ENCODE results near the gene BICC1. TPM values are rescaled to one million over a fixed set of nuclear protein-coding genes. Genes with fewer than 3 reads are reported as not detected.

BICC1 gene
- total RNA-seq, 1 experiment from 2014 or later, result 0.67 TPM

DNA sequence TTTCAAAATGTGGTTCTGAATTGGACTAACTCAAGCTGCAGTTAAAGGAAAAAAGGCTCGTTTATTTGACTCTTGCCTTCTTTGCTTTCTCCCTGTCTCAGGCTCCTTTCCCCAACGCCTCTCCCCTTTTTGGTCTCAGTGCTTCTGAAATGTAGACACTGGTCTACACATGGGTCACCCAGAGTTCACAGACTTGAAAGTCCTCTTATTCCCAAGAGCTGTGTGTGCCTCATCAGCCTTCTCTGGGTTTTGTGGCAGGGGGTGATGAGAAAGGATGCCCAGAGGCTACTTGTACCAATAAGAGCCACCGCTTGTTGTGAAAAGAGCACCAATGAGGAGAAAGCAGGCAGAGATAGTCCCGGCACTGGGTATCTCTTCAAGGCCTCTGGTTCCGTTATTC, 125.7 kb downstream of the BICC1 start:
- intact Hi-C loops (cut with micrococcal nuclease; ENCODE audit: unreplicated experiment), result no loop called here
- CTCF ChIA-PET, result no interaction called here
- DNase-seq (ENCODE audit: low read depth, low spot score) (no peak), ATAC-seq (no peak)
- H3K4me3 ChIP-seq (ENCODE audit: low read depth in 2 of 2, low read length in 2 of 2), result no peak overlapping the region
- no peaks in the 10 kb centered on the region for H3K4me1 ChIP-seq (ENCODE audit: control insufficient read depth, insufficient read depth, low read length)
- POLR2A ChIA-PET, result no interaction called here
- in situ Hi-C loops (cut with HindIII; ENCODE audit: low pct_unique_long_range_greater_than_20kb, low sequenced_read_pairs), result no loop called here
- no peak overlapping the region for H3K27ac ChIP-seq (ENCODE audit: low read length)
- no peaks in the 10 kb centered on the region for H3K36me3 ChIP-seq (ENCODE audit: control insufficient read depth, insufficient read depth, low read length)
- BruUV-seq (replicated peaks), result no TSS peak
- H3K27me3 ChIP-seq (ENCODE audit: control insufficient read depth, insufficient read depth, low read length), result no peaks in the 10 kb centered on the region
- no peak for TF ChIP-seq TCF7L2 (IDR thresholded peaks at IDR 0.05; ENCODE audit: low read depth, low read length)
- TF ChIP-seq, protein P1, sequence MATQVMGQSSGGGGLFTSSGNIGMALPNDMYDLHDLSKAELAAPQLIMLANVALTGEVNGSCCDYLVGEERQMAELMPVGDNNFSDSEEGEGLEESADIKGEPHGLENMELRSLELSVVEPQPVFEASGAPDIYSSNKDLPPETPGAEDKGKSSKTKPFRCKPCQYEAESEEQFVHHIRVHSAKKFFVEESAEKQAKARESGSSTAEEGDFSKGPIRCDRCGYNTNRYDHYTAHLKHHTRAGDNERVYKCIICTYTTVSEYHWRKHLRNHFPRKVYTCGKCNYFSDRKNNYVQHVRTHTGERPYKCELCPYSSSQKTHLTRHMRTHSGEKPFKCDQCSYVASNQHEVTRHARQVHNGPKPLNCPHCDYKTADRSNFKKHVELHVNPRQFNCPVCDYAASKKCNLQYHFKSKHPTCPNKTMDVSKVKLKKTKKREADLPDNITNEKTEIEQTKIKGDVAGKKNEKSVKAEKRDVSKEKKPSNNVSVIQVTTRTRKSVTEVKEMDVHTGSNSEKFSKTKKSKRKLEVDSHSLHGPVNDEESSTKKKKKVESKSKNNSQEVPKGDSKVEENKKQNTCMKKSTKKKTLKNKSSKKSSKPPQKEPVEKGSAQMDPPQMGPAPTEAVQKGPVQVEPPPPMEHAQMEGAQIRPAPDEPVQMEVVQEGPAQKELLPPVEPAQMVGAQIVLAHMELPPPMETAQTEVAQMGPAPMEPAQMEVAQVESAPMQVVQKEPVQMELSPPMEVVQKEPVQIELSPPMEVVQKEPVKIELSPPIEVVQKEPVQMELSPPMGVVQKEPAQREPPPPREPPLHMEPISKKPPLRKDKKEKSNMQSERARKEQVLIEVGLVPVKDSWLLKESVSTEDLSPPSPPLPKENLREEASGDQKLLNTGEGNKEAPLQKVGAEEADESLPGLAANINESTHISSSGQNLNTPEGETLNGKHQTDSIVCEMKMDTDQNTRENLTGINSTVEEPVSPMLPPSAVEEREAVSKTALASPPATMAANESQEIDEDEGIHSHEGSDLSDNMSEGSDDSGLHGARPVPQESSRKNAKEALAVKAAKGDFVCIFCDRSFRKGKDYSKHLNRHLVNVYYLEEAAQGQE (IDR thresholded peaks at IDR 0.05; ENCODE audit: insufficient read depth in 1 of 2, low read depth in 2 of 2, low read length in 1 of 2), result no peak
- TF ChIP-seq, protein P2, sequence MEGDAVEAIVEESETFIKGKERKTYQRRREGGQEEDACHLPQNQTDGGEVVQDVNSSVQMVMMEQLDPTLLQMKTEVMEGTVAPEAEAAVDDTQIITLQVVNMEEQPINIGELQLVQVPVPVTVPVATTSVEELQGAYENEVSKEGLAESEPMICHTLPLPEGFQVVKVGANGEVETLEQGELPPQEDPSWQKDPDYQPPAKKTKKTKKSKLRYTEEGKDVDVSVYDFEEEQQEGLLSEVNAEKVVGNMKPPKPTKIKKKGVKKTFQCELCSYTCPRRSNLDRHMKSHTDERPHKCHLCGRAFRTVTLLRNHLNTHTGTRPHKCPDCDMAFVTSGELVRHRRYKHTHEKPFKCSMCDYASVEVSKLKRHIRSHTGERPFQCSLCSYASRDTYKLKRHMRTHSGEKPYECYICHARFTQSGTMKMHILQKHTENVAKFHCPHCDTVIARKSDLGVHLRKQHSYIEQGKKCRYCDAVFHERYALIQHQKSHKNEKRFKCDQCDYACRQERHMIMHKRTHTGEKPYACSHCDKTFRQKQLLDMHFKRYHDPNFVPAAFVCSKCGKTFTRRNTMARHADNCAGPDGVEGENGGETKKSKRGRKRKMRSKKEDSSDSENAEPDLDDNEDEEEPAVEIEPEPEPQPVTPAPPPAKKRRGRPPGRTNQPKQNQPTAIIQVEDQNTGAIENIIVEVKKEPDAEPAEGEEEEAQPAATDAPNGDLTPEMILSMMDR (IDR thresholded peaks at IDR 0.05), result no peak
- TF ChIP-seq POLR2AphosphoS5 (IDR thresholded peaks at IDR 0.05; ENCODE audit: low read depth, low read length), result no peak
- no peak for TF ChIP-seq SIN3A (IDR thresholded peaks at IDR 0.05; ENCODE audit: borderline replicate concordance, insufficient read depth, low read depth, low read length)
- H3K9me3 ChIP-seq (ENCODE audit: control insufficient read depth, insufficient read depth, low read depth, low read length), result no peaks in the 10 kb centered on the region

DNA sequence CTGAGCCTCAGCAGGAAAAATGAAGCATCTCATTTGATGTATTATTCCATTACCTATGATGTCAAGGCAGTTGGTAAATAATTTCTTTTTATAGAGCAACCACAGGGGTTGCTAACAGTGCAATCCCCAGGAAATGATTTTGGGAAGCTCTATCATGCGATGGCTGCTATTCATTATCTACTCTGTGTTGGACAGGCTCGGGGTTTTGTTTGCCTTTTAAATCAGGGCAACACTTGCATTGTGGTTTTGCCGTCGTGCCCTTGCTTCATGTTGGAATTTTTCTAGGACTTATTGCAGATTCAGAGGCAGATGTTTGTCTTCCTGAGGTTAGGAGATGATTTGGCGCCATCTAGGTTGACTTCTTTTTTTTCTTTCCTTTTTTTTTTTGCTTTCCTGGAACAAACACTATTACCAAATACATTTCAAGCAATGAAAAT, 128.4 kb downstream of the BICC1 start:
- ATAC-seq, result no peak
- no peaks in the 10 kb centered on the region for H3K4me1 ChIP-seq (ENCODE audit: control insufficient read depth, insufficient read depth, low read length)
- BruUV-seq (replicated peaks), result no TSS peak
- H3K9me3 ChIP-seq (ENCODE audit: control insufficient read depth, insufficient read depth, low read depth, low read length), result no peaks in the 10 kb centered on the region
- intact Hi-C loops (cut with micrococcal nuclease; ENCODE audit: unreplicated experiment) (loop anchor here (5.0 kb wide), 1 partner anchor 109 kb away; no protein-coding TSS in a partner anchor), in situ Hi-C loops (cut with HindIII; ENCODE audit: low pct_unique_long_range_greater_than_20kb, low sequenced_read_pairs) (no loop called here)
- no peak overlapping the region for H3K4me3 ChIP-seq (ENCODE audit: low read depth in 2 of 2, low read length in 2 of 2)
- ChIA-PET CTCF (interaction anchor here (0.6 to 1.6 kb wide), 3 partner anchors 110 to 206 kb away, joined by 3 to 7 read pairs (median 3); no protein-coding TSS in a partner anchor), POLR2A (no interaction called here)
- no peak for DNase-seq (ENCODE audit: low read depth, low spot score)
- no peak overlapping the region for H3K27ac ChIP-seq (ENCODE audit: low read length)
- H3K27me3 ChIP-seq (ENCODE audit: control insufficient read depth, insufficient read depth, low read length), result 0 out of 2 replicates have a peak, but pooled peaks cover 3% of the 10 kb centered on the region
- no peaks in the 10 kb centered on the region for H3K36me3 ChIP-seq (ENCODE audit: control insufficient read depth, insufficient read depth, low read length)
- TF ChIP-seq, protein P2 (IDR thresholded peaks at IDR 0.05), result peak; percentile 47
- no peak for TF ChIP-seq POLR2AphosphoS5 (IDR thresholded peaks at IDR 0.05; ENCODE audit: low read depth, low read length)
